ENCODE results near the gene PSMD9. TPM values are rescaled to one million over a fixed set of nuclear protein-coding genes. Genes with fewer than 3 reads are reported as not detected.
"Not testable (repeated sequence)": the region's sequence is repeated elsewhere in the genome, so short reads cannot be mapped to it uniquely, and the experiment has no call there.

Gene PSMD9
- total RNA-seq, 1 experiment from 2014 or later: 150 TPM

GRCh38 chr12:121918679-121919038, 30.1 kb downstream of the PSMD9 start:
- Histone ChIP-seq H3K27ac (no peak overlapping the region), H3K9me3 (replicated peaks) (no peaks in the 10 kb centered on the region), H3K36me3 (peaks cover 57% of the 10 kb centered on the region), H3K4me1 (replicated peaks) (no peaks in the 10 kb centered on the region), H3K4me3 (no peak overlapping the region), H3K27me3 (replicated peaks) (no peaks in the 10 kb centered on the region)
- no peak for DNase-seq (ENCODE audit: low read depth in 1 of 2, low spot score in 2 of 2)

DNA sequence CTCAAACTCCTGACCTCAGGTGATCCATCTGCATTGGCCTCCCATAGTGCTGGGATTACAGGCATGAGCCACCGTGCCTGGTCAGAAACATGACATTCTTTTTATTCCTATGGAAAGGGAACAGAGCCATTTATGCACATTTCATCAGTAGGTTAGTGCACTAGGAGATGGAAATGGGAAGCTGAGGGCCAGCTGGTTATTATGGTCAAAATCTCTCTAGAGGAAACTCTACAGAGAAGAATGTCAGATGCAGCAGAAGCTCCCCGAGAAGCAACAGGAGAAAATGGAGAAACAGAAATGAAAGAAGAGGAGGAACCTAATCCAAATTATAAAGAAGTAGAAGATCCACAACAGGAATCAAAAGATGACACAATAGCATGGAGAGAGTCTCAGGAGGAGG, 32.5 kb downstream of the PSMD9 start:
- Histone ChIP-seq H3K4me1 (replicated peaks) (peaks cover 17% of the 10 kb centered on the region), H3K9me3 (replicated peaks) (no peaks in the 10 kb centered on the region; the same call in 1 of the 2 replicates), H3K27ac (no peak overlapping the region), H3K27me3 (replicated peaks) (no peaks in the 10 kb centered on the region), H3K4me3 (no peak overlapping the region), H3K36me3 (peaks cover 36% of the 10 kb centered on the region)
- no peak for DNase-seq (ENCODE audit: low read depth in 1 of 2, low spot score in 2 of 2)

- Histone ChIP-seq H3K9me3 (replicated peaks) (no peaks in the 10 kb centered on the region; the same call in 1 of the 2 replicates), H3K4me1 (replicated peaks) (peaks cover 33% of the 10 kb centered on the region), H3K27me3 (replicated peaks) (no peaks in the 10 kb centered on the region), H3K36me3 (peaks cover 4% of the 10 kb centered on the region; the same call in 1 of the 2 replicates), H3K27ac (peak overlapping the region; percentile 95), H3K4me3 (no peak overlapping the region)
- DNase-seq (ENCODE audit: low read depth in 1 of 2, low spot score in 2 of 2): no peak
Measured at GRCh38 chr12:121925358-121925695, 36.7 kb downstream of the PSMD9 start.

DNA sequence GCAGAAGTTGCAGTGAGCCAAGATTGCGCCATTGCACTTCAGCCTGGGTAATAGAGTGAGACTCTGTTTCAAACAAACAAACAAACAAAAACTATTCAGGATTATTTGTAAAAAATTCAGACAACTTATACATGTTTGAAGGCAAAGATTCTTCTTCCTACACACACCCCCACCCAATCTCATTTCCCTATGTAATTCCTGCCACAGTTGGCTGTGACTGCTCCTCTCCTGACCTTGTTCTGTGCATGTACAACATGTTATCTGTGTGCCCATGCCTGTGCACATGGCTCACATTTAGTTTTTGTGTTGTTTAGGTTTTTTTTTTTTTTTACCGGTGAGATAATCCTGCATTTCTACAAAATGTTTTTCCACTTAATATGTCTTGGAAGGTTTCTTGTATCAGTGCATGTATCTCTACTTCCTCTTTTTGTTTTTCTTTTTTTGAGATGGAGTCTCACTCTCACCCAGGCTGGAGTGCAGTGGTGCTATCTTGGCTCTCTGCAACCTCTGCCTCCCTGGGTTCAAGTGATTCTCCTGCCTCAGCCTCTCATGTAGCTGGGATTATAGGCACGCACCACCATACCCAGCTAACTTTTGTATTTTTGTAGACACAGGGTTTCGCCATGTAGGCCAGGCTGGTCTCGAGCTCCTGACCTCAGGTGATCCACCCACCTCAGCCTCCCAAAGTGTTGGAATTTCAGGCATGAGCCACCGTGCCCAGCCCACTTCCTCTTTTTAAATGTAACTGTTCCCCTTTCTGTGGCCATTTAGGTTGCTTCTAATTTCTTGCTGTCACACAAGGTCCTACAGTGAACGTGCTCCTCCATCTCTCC, 38.5 kb downstream of the PSMD9 start:
- Histone ChIP-seq H3K4me1 (replicated peaks) (peaks cover 33% of the 10 kb centered on the region), H3K27ac (peak overlapping the region; percentile 54), H3K9me3 (replicated peaks) (no peaks in the 10 kb centered on the region; the same call in 1 of the 2 replicates), H3K4me3 (no peak overlapping the region), H3K27me3 (replicated peaks) (no peaks in the 10 kb centered on the region), H3K36me3 (peaks cover 10% of the 10 kb centered on the region)
- DNase-seq (ENCODE audit: low read depth in 1 of 2, low spot score in 2 of 2): no peak

- no peak for DNase-seq (ENCODE audit: low read depth in 1 of 2, low spot score in 2 of 2)
- Histone ChIP-seq H3K4me3 (no peak overlapping the region), H3K27ac (peak overlapping the region; percentile 54), H3K9me3 (replicated peaks) (no peaks in the 10 kb centered on the region; the same call in 1 of the 2 replicates), H3K36me3 (peaks cover 18% of the 10 kb centered on the region), H3K27me3 (replicated peaks) (no peaks in the 10 kb centered on the region), H3K4me1 (replicated peaks) (peaks cover 33% of the 10 kb centered on the region)
Measured at GRCh38 chr12:121927813-121928212, 39.2 kb downstream of the PSMD9 start.

- DNase-seq (ENCODE audit: low read depth in 1 of 2, low spot score in 2 of 2); H3K27me3 ChIP-seq (replicated peaks); H3K9me3 ChIP-seq (replicated peaks); H3K27ac ChIP-seq; H3K4me3 ChIP-seq: not testable (repeated sequence)
- Histone ChIP-seq H3K4me1 (replicated peaks) (peaks cover 37% of the 10 kb centered on the region), H3K36me3 (peaks cover 23% of the 10 kb centered on the region)
Measured at GRCh38 chr12:121929545-121929944, 41.0 kb downstream of the PSMD9 start.

DNA sequence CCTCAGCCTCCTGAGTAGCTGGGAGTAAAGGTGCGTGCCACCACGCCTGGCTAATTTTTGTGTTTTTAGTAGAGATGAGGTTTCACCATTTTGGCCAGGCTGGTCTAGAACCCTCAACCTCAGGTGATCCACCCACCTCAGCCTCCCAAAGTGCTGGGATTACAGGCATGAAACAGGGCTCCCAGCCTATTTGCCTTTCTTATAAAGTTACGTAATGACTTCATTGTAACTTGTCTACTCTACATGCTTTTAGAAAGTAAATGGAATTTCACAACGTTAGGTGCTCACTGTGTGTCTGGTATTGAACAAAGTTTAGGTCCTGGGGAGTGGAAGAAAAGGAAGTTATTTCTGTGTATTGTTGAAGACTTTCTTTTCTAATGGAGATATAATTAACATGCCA, 42.3 kb downstream of the PSMD9 start:
- no peaks in the 10 kb centered on the region for H3K27me3 ChIP-seq (replicated peaks)
- DNase-seq (ENCODE audit: low read depth in 1 of 2, low spot score in 2 of 2): no peak
- no peak overlapping the region for H3K27ac ChIP-seq
- H3K9me3 ChIP-seq (replicated peaks): no peaks in the 10 kb centered on the region
- H3K4me3 ChIP-seq: no peak overlapping the region
- H3K36me3 ChIP-seq: peaks cover 26% of the 10 kb centered on the region
- H3K4me1 ChIP-seq (replicated peaks): peaks cover 26% of the 10 kb centered on the region

GRCh38 chr12:121932176-121932536, 43.6 kb downstream of the PSMD9 start:
- Histone ChIP-seq H3K27me3 (replicated peaks) (no peaks in the 10 kb centered on the region), H3K9me3 (replicated peaks) (no peaks in the 10 kb centered on the region), H3K4me3 (no peak overlapping the region), H3K4me1 (replicated peaks) (peaks cover 19% of the 10 kb centered on the region), H3K27ac (no peak overlapping the region), H3K36me3 (peaks cover 32% of the 10 kb centered on the region)
- DNase-seq (ENCODE audit: low read depth in 1 of 2, low spot score in 2 of 2): no peak

- peaks cover 40% of the 10 kb centered on the region for H3K36me3 ChIP-seq
- H3K27me3 ChIP-seq (replicated peaks): no peaks in the 10 kb centered on the region
- DNase-seq (ENCODE audit: low read depth in 1 of 2, low spot score in 2 of 2): no peak
- H3K4me1 ChIP-seq (replicated peaks): peaks cover 11% of the 10 kb centered on the region
- no peaks in the 10 kb centered on the region for H3K9me3 ChIP-seq (replicated peaks)
- no peak overlapping the region for H3K4me3 ChIP-seq
- no peak overlapping the region for H3K27ac ChIP-seq
Measured at GRCh38 chr12:121932914-121933521, 44.4 kb downstream of the PSMD9 start.

DNA sequence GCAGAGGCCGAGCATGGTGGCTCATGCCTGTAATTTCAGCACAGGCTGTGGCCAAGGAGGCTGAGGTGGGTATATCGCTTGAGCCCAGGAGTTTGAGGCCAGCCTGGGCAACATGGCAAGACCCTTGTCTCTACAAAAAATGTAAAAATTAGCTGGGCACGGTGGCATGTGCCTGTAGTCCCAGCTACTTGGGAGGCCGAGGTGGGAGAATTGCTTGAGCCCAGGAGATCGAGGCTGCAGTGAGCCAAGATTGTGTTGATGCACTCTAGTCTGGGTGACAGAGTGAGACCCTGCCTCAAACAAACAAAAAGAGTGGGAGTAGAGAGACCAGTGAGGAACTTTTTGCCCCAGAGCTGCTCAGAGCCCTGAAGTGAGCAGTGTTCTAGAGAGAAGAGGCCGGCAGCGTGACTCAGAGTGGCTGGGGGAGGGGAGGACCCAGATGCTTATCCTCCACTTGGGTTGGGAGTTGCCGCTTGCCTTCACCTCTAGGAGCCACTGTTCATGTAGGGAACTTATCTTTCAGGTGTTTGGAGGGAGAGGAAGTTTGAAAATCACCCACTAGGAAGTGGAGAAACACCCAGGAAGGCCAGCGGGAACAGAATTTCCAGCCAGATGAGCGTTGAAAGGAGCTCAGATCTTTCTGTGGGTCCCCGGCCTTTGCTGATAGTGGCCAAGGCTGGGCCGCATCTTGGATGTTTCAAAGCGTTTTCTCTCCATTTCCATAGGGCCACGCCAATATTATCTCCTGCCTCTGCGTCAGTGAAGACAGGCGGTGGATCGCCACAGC, 45.1 kb downstream of the PSMD9 start:
- no peak overlapping the region for H3K4me3 ChIP-seq
- H3K4me1 ChIP-seq (replicated peaks): peaks cover 10% of the 10 kb centered on the region
- H3K27me3 ChIP-seq (replicated peaks): no peaks in the 10 kb centered on the region
- no peaks in the 10 kb centered on the region for H3K9me3 ChIP-seq (replicated peaks)
- H3K27ac ChIP-seq: no peak overlapping the region
- peaks cover 42% of the 10 kb centered on the region for H3K36me3 ChIP-seq
- peak; percentile 18 to 49 for DNase-seq (ENCODE audit: low read depth in 1 of 2, low spot score in 2 of 2)

GRCh38 chr12:121934309-121934664, 45.7 kb downstream of the PSMD9 start:
- H3K27ac ChIP-seq: no peak overlapping the region
- H3K36me3 ChIP-seq: peaks cover 42% of the 10 kb centered on the region
- H3K4me1 ChIP-seq (replicated peaks): peaks cover 10% of the 10 kb centered on the region

DNA sequence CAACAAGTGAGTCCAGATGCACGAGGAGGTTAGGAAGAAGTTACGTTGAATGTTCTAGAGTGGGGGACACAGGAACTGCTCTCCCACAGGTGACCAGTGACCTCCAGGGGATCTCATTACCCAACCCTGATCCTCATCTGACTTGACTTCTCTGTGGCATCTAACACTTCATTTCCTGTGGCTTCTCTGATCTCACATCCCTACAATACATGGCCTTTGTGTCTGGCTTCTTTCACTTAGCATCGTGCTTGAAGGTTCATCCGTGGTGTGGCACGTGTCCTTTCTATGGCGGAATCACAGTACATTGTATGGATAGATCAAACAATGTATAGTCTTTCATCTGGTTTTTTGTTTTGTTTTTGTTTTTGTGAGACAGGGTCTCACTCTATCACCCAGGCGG, 49.1 kb downstream of the PSMD9 start:
- no peaks in the 10 kb centered on the region for H3K27me3 ChIP-seq (replicated peaks)
- no peaks in the 10 kb centered on the region for H3K9me3 ChIP-seq (replicated peaks)
- peaks cover 10% of the 10 kb centered on the region for H3K4me1 ChIP-seq (replicated peaks)
- H3K27ac ChIP-seq: no peak overlapping the region
- H3K36me3 ChIP-seq: peaks cover 33% of the 10 kb centered on the region
- DNase-seq (ENCODE audit: low read depth in 1 of 2, low spot score in 2 of 2): no peak
- H3K4me3 ChIP-seq: no peak overlapping the region

More at GRCh38 chr12:121934309-121934664, 45.7 kb downstream of the PSMD9 start:
- H3K4me3 ChIP-seq: no peak overlapping the region
- no peak for DNase-seq (ENCODE audit: low read depth in 1 of 2, low spot score in 2 of 2)
- H3K9me3 ChIP-seq (replicated peaks): no peaks in the 10 kb centered on the region
- no peaks in the 10 kb centered on the region for H3K27me3 ChIP-seq (replicated peaks)

- H3K4me3 ChIP-seq: no peak overlapping the region
- no peak for DNase-seq (ENCODE audit: low read depth in 1 of 2, low spot score in 2 of 2)
Measured at GRCh38 chr12:121939186-121939585, 50.6 kb downstream of the PSMD9 start.

More at GRCh38 chr12:121939186-121939585, 50.6 kb downstream of the PSMD9 start:
- Histone ChIP-seq H3K27me3 (replicated peaks) (no peaks in the 10 kb centered on the region), H3K4me1 (replicated peaks) (peaks cover under 1% of the 10 kb centered on the region), H3K9me3 (replicated peaks) (no peaks in the 10 kb centered on the region), H3K36me3 (peaks cover 26% of the 10 kb centered on the region), H3K27ac (no peak overlapping the region)

Measured in SJSA1 (cell line).